Colon (tissue), 2 donors: ENCODE results near the gene METTL8.
"Not testable (repeated sequence)": the region's sequence is repeated elsewhere in the genome, so short reads cannot be mapped to it uniquely, and the experiment has no call there.

Experiments used
- FAIRE-seq: peaks from 2 replicates; lab custom pipeline; 2012; peaks lifted over from hg19 to GRCh38; lab: Jason Lieb, UNC
- donor health status: control.
- donor health status: control.

METTL8 gene

GRCh38 chr2:171311589-171311988 lies 122.2 kb downstream of the METTL8 start:
- FAIRE-seq, result not testable (repeated sequence)

GRCh38 chr2:171310889-171311288 lies 122.9 kb downstream of the METTL8 start:
- no peak for FAIRE-seq

- FAIRE-seq, result no peak
Observed at GRCh38 chr2:171309455-171310286, 124.1 kb downstream of the METTL8 start.

- peak; percentile 90 for FAIRE-seq
Observed at GRCh38 chr2:171308280-171309054, 125.3 kb downstream of the METTL8 start.

GRCh38 chr2:171307560-171307959 lies 126.2 kb downstream of the METTL8 start:
- FAIRE-seq, result no peak

- no peak for FAIRE-seq
Observed at GRCh38 chr2:171297956-171298355, 135.8 kb downstream of the METTL8 start.

- no peak for FAIRE-seq
Observed at GRCh38 chr2:171294608-171295007, 139.2 kb downstream of the METTL8 start.

GRCh38 chr2:171293661-171294060 lies 140.1 kb downstream of the METTL8 start:
- no peak for FAIRE-seq

GRCh38 chr2:171289991-171290390 lies 143.8 kb downstream of the METTL8 start:
- FAIRE-seq, result no peak

- FAIRE-seq, result no peak
Observed at GRCh38 chr2:171289316-171289715, 144.5 kb downstream of the METTL8 start.

GRCh38 chr2:171287611-171288010 lies 146.2 kb downstream of the METTL8 start:
- no peak for FAIRE-seq

- no peak for FAIRE-seq
Observed at GRCh38 chr2:171287036-171287571, 146.7 kb downstream of the METTL8 start.

- no peak for FAIRE-seq
Observed at GRCh38 chr2:171281110-171281509, 152.7 kb downstream of the METTL8 start.

GRCh38 chr2:171279983-171280790 lies 153.6 kb downstream of the METTL8 start:
- FAIRE-seq, result no peak

GRCh38 chr2:171274757-171275156 lies 159.0 kb downstream of the METTL8 start:
- no peak for FAIRE-seq

- no peak for FAIRE-seq
Observed at GRCh38 chr2:171271971-171272436, 161.8 kb downstream of the METTL8 start.

- no peak for FAIRE-seq
Observed at GRCh38 chr2:171271386-171271785, 162.4 kb downstream of the METTL8 start.

- FAIRE-seq, result no peak
Observed at GRCh38 chr2:171267855-171268629, 165.7 kb downstream of the METTL8 start.
